GM08714 (cell line): Measurements from ENCODE around the gene NPHP4.

Experiments
- H3K4me3 ChIP-seq: fragments of 200-500 bp; sonication (Bioruptor generic); 2 replicates; pipeline ENCODE4 v1.5.1; 2014; ENCODE audit warnings: mild to moderate bottlenecking, low read length, inconsistent platforms
- ZNF274 ChIP-seq: IDR thresholded peaks from 2 replicates; pipeline ENCODE4 v1.6.1; 2012; ENCODE audit warnings: mild to moderate bottlenecking, low read depth, low read length

The NPHP4 gene

DNA sequence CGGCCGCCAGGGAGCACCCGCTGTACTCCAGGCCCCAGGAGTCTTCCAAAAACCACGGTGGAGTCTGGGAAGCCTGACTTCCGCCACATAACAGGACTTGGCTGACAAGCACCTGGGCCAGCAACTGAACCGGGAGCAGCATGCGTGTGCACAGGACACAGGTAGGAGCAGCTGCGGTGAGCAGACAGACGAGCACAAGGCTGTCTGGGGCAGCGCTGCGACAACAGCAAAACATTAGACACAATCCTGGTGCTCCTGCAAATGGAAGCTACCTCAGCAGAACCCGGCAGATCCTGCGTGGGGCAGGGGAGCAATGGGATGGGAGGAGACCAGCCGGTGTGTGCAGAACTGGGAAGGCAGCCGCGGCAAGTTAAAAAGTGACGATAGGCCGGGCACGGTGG lies 80.4 kb downstream of the NPHP4 start:
- no peak overlapping the region for H3K4me3 ChIP-seq
- no peak for TF ChIP-seq ZNF274

DNA sequence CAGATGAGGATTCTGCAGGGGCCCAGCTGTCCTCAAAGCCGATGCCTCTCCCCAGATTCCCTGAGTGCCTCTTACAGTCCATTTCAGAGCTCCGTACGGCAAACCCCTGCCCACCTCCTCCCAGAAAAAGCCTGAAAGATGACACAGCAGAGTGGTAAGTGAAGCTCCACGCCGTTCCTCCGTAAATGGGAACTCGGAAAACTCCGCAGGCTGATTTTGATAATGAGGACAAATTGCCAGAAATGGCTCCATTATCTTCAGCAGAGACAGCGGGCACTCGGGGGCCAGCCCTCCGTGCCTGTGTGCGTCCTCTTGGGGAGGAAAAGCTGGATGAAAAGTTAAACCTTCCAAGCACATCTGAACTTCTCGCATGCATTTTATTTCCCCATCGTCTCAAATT lies 81.1 kb downstream of the NPHP4 start:
- TF ChIP-seq ZNF274, result no peak

DNA sequence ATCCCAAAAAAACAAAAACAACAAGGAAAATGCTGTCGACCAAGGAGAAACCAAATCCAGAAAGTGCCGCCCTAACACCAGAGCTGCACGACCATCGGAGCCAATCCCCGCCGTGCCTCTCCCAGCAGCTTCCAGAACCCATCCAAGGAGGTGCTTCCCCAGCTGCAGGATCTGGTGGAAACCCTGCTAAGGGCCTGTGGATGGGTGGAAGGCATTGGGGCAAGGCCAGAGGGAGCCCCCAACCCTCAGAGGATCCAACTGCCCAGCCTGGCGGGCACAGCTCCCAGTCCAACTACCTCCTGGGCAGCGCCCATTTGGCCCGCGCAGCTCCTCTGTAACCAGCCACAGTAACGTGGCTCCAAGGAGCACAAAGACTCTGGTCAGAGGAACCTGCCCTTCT lies 81.6 kb downstream of the NPHP4 start:
- no peak overlapping the region for H3K4me3 ChIP-seq
- no peak for TF ChIP-seq ZNF274

More for the DNA sequence above, 81.1 kb downstream of the NPHP4 start:
- no peak overlapping the region for H3K4me3 ChIP-seq

DNA sequence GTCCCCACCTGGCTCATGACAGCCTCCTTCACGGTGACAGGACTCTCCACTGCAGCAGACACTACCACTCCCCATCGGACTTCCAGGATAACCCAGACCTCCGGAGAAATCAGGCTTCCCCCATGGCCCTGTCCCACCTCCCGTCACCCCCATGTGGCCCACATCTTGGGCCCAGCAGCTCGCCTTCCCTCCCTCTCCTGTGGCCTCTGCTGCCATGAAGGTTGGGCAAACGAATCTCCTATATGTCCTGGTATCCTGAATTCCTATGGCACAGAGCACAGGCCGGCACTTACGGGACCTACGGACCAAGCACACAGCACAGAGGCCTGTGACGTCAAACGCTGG lies 82.0 kb downstream of the NPHP4 start:
- no peak for TF ChIP-seq ZNF274
- H3K4me3 ChIP-seq, result no peak overlapping the region

DNA sequence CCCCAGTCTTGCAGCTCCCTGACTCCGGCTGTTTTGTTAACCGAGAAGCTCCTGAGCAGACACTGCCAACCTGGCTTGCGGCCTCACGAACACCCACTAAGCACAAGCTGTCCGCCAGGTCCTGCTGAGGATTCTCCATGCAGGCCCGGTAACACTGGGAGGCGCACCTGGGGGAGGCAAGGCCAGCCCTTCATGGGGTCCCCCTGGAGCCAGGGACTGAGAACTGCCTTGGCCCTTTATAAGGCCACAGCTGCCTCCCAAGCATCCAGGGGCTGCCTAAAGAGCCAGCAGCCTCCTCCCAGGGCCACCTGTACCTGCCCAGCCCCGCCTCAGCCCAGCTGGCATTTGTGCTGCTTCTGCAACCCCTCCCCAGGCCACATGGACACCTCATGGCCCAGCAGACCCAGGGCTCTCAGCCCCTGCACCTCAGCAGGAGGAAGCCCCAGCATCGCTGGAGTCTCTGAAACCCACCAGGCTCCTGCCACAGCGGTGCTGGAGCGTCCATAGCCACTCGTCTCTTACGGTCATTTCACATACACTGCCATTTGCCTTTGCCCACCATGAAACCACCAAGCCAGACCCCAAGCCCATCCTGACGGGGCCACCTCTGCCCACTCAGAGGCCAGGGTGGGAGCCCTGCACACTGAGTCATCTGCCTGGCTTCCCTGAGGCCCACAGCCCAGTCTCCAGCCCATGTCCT lies 82.5 kb downstream of the NPHP4 start:
- H3K4me3 ChIP-seq, result no peak overlapping the region
- no peak for TF ChIP-seq ZNF274

DNA sequence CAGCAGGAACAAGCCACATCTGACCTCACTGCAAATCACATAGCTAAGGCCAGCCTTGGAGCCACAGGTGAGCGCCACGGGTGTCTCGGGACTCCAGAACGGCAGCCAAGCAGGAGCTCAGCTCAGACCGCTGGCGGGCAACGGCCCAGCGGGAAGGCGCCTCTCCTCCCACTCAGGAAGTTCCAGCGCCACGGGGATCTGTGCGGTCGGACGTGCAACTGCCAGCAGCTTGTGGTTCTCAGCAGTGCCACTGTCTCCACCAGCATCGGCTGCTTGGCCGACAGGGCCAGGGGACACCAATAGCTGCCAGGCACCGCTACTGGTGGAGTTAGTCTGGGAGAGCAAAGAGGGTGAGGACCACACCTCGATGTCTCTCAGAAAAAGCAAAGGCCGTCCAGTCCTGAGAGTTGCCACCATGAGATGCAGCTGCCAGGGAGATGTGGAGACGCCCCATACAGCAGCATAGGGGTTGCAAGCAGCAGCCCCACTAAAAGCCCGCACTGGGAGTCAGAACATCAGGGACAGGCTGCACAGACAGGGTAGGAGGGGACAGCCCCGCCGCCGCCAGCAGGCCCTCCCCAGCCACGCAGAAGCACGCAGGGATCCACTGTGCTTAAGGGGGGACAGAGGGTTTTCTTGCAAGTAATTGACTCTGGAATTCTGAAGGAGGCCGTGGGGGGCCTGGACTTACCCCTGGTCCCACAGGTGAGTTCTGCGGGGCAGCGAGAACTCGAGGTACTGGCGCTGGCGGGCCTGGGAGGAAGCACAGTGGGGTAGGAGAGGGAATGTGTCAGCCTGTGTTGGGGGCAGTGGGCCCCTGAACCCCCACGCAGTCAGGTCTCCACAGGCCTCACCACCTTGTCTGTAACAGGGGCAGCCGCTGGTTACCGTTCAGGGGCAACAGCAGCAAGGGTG lies 83.5 kb downstream of the NPHP4 start:
- TF ChIP-seq ZNF274, result no peak
- no peak overlapping the region for H3K4me3 ChIP-seq

DNA sequence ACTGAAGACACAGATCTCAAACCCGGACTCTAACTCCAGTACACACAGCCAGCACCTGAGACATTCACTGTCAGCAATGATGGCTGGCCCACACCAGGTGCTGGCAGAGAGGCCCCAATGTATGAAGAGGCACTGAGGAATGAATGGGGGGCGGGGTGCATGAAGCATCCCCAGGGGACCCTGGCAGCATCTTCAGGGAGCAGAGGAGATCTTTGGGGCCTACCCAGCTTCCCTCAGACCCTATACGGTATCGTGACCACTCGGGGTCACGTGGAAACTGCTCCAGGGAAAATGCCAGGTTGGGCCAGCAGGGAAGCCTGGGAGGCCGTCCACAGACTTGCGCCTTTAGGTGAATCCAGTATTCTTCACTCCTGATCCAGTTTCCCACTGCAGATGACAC lies 84.3 kb downstream of the NPHP4 start:
- H3K4me3 ChIP-seq, result no peak overlapping the region
- no peak for TF ChIP-seq ZNF274

DNA sequence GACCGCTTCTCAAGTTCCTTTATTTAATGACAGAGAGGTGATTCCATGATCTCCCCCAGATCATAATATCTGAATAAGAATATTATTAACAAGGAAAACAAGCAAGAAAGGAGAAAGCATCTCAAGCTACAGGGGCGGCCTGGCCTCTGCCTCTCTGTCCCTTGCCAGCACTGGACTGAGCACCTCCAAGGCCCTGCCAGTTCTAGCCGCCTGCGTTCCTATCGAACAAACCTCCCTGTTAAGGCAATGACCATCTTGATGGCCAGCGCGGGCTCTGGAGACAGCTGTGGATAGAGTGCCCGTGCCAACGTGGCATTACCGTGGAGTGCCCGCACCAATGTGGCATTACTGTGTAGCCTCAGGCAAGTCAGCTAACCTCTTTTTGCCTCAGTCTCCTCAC lies 84.8 kb downstream of the NPHP4 start:
- TF ChIP-seq ZNF274, result no peak
- no peak overlapping the region for H3K4me3 ChIP-seq

DNA sequence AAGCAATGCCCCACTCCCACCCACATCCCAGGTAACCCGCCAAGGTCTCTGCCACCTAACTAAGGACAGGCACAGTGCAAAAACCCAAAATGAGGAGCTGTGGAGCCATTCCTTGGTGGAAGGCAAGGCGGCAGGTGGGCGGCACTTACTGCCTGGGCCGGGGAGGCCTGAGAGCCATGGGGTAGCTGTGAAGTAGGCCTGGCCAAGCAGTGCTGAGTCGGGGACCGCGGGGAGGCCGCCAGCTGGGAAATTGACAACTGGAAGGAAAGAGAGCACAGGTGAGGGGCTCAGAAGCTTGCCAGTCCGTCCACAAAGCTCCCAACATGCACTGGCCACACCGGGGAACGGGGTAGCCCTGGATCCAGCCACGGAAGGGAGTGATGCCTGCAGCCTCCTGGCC lies 85.3 kb downstream of the NPHP4 start:
- no peak overlapping the region for H3K4me3 ChIP-seq
- no peak for TF ChIP-seq ZNF274

DNA sequence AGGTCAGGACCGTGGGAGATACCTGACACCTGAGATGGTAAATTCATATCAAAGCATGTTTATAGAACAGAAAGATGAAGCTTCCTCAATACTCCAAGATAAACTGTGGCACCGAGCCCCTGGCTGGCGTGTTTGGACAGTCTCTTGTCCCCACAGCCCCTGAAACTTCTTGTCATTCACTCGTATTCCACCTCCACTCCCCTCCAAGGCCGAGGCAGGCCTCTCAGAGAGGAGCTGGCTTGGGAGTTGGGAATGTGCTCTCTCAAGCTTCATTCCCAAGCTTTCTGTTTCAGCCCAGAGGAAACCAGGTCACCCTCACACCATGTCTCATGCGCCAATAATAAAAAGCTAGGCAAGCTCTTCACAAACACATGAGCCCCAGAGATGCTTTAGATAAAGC lies 86.1 kb downstream of the NPHP4 start:
- TF ChIP-seq ZNF274, result no peak
- no peak overlapping the region for H3K4me3 ChIP-seq

DNA sequence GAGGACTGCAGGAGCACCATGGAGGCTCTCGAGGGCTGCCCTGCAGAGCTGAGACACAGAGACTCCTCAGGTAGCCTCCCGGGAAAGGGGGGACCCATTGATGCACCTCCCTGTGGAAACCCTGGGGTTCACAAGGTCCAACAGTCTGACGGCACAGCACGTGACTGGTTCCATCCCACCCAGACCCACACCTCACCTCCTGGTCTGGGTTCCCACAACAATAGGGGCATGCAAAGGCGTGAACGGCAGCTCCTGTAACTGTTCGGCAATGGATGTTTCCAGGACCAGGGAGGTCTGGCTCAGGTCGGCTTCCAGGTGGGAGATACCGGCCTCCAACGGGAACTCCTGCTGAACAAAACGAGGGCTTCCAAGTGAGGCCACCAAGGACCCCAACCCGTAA lies 86.8 kb downstream of the NPHP4 start:
- H3K4me3 ChIP-seq, result no peak overlapping the region
- no peak for TF ChIP-seq ZNF274

DNA sequence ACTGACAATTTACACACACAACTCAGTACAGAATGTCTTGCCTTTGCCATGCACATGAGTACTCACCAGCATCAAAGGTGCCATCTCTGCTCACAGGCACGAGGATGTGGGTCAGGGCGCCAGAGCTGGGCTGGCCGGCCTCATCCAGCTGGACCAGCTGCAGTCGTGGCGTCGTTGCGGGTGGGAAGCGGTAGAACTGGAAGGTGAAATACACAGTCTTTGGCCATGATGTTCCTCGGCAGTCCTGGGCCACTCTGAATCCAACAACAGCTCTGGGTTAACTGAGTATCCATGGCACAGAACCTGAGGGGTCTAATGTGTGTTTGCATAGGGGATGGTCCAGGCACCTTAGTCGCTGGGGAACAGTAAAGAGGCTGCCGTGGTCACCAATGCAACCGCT lies 87.7 kb downstream of the NPHP4 start:
- no peak for TF ChIP-seq ZNF274
- H3K4me3 ChIP-seq, result no peak overlapping the region

DNA sequence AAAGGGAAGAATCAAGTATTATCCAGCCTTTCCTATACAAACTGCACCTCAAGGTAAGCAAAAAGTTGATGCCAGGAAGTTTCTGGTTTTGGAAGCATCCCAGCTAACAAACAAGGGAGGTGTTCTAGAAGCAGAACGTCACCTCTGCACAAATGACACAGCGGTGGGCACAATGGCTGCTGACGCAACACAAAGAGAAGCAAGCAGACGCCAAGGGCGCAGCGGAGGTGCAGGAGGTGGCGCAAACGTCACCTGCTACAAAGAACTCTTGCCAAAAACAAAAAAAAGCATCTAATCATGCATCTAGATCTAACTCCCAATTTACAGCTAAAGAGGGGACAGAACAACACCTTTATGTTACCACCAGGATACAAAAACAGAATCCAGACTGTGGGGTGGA lies 88.5 kb downstream of the NPHP4 start:
- TF ChIP-seq ZNF274, result no peak
- no peak overlapping the region for H3K4me3 ChIP-seq

DNA sequence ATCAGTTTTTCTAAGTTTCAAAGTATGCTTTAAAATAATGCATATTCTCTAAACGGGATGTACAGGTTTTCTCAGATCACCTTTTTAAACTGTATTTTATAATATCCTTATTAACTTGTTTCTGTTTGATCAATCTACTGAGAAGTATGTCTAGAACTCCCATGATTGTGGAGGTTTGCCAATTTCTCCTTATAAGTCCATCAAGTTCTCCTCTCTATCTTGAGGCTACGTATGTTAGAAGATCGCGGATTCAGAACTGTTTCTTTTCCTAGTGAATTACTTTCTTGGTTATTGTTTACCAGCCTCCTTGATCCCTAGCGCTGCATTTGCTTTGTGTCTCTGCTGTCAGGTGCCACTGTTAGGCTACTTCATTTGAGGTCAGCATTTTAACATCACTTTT lies 89.2 kb downstream of the NPHP4 start:
- TF ChIP-seq ZNF274, result no peak
- H3K4me3 ChIP-seq, result no peak overlapping the region

DNA sequence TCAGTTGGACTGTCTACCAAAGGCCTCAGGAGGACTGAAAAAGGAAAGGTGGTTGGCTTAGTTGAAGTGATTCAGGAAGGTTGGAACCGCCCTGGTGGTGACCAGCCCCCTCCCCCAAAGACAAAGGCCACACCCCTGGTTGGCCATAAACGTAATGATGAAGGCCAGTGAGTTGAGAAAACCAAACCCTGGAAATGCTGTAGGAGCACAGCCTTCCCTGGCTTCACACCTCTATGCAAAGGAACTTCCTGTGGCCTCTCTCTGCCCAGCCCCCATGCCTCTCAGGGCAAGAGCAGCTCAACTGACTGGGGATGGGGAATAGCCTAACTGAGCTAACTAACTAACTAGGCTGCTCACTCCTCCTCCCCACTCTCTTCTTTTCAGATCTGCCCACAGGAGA lies 90.4 kb downstream of the NPHP4 start:
- no peak overlapping the region for H3K4me3 ChIP-seq
- TF ChIP-seq ZNF274, result no peak
